DMS153 (cell line): Measurements from ENCODE around the gene ZSWIM3.

Experiments
- DNase-seq: peaks from one replicate; lab custom pipeline; 2025; lab: John Stamatoyannopoulos, UW

Gene ZSWIM3

DNA sequence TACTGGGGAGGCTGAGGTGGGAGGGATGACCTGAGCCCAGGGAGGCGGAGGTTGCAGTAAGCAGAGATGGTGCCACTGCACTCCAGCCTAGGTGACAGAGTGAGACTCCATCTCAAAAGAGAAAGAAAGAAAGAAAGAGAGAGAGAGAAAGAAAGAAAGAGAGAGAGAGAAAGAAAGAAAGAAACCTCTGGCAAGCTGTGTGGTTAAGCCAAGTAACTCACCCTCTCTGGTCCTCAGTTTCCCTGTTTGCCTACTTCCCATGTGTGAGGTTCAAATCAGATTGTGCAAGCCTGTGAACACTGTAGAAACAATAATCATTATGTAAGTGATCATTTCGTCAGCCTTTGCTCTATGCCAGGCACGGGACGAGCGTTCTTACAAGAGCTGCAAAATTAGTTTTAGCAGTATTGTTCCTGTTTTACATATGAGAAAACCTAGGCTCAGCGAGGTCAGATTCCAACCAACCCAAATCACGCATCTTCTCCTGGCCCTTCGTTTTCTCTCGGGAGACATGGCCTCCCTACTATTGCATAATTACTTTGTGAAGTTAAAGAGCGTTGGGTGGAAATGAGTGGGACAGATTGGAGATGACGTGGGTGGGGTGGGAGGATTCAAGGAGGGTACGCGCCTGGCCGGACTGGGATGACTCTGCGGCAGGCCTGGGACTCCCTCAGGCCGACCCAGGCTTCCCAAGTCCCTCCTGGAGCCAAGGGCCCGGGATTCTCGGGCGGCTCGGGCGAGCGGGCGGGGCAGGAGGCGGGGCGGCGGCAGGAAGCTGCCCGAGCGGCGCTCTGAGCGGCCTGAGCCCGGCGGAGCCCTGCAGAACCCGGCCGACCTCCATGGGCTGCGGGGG lies 24.2 kb upstream of the ZSWIM3 start, which contains the start of gene SNX21:
SNX21 (plus strand) TSS at position 770 of the 853 bp plus-strand sequence. CDS start 121 bp downstream, outside the sequence.
- peak; percentile 23 for DNase-seq

DNA sequence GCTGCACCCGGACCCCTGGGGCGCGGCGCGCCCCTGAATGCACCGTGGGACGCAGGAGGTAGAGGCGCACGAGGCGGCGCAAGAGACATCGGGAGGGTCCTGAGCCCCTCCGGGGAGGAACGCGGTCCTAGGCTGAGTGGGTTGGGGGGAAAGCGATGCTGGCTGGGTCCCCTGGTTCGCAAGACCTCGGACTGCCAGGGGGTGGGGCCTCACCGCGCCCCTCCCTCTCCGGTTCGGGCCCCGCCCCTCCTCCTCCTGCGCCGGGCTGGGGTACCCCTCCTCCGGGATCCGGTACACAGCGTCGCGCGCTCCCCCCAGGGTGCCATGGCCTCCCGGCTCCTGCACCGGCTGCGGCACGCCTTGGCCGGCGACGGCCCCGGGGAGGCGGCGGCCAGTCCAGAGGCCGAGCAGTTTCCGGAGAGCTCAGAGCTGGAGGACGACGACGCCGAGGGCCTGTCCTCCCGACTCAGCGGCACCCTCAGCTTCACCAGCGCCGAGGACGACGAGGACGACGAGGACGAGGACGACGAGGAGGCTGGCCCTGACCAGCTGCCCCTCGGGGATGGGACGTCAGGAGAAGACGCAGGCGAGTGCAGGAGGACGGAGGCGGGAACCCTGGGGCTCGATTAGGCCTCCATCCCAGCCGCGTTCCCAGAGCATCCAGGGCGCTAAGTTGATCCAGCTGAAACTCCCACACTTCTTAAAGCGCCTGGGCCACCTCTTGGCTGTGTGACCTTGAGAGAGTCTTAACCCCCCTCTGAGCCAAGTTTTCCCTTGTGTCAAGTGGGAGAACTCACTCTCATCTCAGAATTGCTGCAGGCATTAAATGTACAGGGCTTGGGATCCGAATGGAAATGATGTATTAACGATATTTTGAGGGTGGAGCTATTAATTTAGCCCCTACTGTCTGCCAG lies 23.3 kb upstream of the ZSWIM3 start:
- no peak for DNase-seq

DNA sequence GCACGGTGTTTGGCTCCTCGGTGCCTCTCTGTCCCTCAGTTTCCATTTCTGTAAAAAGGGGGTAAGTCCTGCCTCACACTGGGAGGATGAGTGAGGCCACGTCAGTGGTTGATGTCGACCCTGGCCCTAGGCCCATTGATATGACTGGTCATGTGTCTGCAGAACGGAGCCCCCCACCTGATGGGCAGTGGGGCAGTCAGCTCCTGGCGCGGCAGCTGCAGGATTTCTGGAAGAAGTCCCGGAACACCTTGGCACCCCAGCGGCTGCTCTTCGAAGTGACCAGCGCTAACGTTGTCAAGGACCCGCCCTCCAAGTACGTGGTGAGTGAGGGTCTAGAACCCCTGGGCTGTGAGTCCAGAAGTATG lies 22.6 kb upstream of the ZSWIM3 start:
- no peak for DNase-seq

DNA sequence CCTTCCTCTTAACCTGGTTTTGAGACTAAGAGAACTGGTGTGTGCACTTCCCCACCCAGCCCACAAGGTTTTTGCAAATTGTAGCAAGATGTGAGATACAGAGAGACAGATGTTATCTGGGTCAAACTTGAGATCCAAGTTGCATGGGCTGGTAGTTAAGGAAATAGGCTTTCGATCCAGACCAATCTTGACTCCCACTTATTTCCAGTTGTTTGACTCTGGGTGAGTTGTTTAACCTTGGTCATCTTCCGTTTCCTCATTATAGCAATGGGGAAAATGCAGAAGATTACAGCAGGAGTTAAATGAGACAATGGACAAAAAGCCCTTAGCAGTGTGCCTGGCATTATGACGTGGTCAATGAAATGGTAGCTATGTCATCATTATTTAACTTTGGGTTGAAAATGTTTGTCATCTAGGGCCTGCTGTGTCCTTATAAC lies 22.1 kb upstream of the ZSWIM3 start:
- DNase-seq, result no peak

DNA sequence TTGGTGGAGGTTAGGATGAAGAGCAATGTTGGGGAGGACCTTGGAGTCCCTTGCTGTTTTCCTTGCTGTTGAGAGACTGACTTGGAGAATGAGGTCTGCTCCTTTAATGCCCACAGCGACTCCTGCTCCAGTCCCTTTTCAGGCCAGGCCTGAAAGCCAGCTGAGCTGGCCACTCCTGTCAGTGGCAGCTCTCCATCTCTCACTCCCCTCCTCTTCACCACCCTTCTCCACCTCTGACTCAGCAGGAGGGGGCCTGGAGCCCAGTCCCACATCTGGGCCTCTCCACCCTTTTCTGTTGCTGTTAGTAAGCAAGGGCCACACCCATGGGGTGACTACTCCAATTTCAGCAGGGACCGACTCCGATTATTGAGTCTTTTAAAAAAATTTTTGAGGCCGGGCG lies 21.6 kb upstream of the ZSWIM3 start:
- DNase-seq, result no peak

DNA sequence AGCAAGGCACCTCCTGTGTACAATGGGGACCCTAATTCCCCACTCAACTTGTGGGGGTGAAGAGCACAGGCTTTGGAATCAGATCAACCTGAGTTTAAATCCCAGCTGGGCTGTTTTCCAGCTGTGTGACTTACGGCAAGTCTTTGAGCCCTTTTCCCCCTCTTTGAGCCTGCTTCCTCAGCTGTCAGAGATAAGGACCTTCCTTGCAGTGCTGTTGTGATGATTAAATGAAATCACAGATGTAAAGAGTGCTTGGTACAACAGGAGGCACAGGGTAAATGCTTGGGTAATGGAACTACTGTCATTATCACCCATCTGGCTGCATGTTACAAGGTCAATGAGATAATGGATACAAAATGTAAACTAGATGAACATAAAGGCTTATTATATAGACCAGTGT lies 20.6 kb upstream of the ZSWIM3 start:
- DNase-seq, result no peak

DNA sequence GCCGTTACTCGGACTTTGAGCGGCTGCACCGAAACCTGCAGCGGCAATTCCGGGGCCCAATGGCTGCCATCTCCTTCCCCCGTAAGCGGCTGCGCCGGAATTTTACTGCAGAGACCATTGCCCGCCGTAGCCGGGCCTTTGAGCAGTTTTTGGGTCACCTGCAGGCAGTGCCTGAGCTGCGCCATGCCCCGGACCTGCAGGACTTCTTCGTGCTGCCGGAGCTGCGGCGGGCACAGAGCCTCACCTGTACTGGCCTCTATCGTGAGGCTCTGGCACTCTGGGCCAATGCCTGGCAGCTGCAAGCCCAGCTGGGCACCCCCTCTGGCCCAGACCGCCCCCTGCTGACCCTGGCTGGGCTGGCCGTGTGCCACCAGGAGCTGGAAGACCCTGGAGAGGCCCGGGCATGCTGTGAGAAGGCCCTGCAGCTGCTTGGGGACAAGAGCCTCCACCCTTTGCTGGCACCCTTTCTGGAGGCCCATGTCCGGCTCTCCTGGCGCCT lies 16.7 kb upstream of the ZSWIM3 start:
- DNase-seq, result no peak

DNA sequence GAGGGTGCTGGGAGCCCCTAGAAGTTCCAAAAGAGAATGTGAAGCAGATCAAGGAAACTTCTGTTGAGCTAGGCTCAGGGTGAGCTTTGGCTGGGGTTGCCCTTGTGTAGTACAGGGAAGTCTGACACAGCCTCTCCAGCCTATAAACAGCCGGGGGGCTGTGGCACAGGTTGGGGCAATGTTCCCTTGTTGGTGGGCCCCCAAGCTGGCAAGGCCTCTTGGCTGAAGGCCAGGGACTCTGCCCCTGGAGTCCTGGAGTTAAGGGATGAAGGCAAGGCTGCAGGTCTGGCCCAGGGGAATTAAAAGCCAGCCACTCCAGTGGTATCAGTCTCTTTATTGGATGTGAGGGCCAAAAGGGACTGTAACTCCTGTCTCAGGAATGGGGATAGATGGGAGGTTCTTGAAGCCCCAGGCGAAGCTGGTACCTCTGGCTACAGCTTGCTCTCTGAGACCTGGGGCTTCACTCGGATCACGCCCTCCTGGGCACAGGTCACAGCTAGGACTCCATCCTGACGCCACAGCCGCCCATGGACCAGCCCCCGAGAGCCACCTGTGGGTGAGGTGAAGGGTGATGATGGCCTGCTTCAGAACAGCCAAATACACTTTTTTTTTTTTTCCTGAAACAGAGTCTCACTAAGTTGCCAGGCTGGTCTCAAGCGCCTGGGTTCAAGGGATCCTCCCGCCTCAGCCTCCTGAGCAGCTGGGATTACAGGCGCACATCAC lies 15.8 kb upstream of the ZSWIM3 start:
- DNase-seq, result no peak

DNA sequence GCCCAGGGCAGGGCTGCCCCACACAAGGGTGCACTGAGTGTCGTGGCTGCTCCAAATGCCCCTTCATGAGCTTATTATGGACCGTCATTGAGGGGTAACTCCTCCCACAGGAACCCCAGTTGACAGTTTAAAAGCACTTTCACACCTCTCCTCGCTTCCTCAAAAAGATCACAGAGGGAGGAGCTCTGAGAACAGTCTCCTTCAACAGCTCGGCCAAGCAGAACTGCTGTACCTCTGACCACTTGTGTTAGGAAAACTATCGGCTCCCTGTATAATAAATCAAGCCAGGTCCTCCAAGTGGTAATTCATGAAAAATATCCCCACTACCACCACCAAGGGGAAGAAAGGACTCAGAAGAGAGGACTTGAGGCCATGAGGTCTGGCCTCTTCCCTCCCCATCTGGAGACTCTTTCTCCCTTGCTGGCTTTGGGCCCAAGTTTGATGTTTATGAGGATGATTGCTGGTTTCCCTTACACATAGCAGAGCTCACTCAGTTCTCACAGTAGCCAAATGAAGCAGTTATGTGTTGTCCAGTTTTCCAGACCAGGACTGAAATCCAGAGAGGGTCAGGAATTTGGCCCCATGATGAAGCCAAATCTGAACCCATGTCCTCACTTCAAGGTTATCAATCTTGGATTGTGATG lies 15.1 kb upstream of the ZSWIM3 start:
- DNase-seq, result no peak

DNA sequence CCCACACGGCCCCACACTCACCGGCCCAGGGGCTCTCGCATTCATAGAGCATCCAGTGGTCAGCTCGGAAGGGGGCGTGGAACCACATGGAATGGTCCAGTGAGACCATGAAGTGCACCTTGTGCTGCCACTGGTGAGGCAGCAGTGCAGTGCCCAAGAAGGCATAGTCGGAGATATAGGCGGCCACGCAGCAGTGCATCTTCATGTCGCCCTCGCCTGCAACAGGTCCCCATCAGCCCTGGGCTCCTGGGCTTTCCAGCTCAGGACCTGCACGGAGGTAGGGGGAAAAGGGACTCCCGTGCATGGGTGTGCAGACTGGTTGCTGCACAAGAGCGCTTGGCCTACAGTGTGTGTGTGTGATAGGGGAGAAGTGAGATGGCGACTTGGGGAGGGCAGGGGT lies 13.9 kb upstream of the ZSWIM3 start:
- DNase-seq, result no peak

DNA sequence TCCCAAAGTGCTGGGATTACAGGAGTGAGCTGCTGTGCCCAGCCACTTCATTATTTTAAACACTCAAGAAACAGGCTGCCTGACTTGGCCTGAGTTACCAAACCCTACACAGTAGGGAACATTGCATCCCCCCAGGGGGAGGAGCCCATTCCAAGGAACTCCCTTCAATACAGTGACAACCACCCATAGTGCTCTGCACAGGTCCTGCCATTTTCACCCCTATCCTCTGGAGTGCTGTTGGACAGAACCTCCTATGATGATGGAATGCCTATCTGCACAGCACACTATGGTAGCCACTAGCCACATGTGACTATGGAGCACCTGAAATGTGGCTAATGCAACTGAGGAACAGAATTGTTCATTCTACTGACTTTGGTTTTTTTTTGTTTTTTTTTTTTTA lies 12.0 kb upstream of the ZSWIM3 start:
- no peak for DNase-seq

DNA sequence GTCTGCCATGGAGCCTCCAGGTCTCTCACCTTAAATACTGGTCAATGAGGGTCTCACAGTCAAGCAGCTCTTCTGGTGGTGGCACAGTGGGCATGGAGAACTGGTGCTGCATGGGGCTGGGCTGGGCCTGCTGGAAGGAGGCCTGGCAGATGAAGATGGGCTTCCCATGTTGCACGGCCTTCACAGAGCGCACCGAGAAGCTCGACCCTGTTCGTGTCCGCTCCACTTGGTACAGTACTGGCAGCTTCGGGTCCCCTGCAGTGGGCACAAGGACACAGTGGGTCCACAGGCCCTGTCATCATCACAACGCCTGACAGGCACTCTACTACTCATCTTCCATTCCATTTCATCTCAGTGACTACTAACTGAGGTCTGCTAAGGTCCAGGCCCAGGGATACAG lies 9.0 kb upstream of the ZSWIM3 start:
- DNase-seq, result no peak

DNA sequence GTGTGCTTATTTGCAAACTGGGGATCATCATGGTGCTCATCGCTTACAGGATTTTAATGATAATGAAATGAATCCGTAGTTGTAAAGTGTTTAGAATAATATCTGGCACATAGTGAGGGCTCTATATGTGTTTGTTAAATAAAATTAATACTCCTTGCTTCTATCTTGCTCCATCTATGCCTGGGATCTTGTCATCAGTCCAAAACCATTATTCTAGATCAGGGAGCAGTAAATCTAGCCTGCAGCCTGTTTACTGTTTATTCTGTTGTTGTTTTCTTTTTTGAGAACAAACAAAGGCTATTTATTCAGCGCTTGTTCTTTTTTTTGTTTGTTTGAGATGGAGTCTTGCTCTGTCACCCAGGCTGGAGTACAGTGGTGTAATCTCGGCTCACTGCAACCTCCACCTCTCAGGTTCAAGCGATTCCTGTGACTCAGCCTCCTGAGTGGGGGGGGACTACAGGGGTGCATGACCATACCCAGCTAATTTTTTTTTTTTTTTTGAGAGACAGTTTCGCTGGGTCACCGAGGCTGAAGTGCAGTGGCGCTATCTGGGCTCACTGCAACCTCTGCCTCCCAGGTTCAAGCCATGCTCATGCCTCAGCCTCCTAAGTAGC lies 8.3 kb upstream of the ZSWIM3 start:
- DNase-seq, result no peak

DNA sequence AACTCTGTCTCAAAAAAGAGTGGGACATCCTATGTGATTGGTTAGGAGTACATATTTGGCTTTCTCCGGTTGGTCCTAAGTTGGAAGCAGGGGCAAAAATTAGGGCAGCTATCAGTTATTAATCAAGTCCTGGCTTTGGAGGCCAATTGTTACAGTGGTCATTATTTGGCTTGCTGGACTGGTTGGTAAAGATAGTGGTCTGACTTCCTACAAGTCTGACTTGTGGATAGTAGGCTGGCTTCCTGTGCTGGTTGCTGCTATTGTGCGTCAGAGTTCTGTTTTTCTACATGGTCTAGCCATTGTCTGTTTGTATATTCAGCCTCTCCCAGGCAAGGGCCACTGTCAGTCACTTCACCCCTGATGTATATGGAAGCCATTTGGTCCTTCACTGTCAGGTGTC lies 7.2 kb upstream of the ZSWIM3 start:
- no peak for DNase-seq

DNA sequence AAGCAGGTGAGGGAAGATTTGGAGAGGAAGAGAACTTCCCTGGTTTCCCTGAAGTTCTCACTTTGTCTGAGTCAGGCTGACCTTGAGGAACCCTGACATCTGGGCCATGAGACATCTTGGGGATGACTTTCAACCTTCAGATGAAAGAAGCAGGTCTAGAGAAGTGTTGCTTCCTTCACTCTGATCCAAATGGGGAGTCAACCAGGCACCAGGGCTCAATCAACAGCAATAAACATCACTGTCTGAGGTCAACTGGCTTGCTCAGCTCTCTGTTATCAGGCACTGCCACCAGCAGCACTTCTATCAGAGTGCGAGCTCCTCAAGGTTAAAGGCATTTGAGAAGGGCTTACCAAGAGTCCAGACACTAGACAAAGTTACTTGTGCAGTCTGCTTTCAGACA lies 6.5 kb upstream of the ZSWIM3 start:
- DNase-seq, result no peak

DNA sequence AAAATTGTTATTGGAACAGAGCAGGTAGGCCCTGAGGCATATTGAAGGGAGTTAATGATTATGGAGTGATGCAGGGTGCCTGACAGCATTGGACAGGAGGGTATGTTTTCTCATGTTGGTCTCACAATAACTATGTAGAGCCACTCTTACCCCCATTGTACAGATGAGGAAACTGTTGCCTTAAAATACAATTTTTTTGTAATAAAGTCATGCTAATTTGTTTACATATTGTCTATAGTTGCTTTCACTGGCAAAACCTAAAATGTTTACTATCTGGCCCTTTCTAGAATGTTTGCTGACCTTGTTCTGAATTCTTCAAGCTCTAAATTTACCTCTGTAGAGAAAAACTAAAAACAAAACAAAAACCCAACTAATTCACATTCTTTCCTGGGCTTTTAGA lies 5.9 kb upstream of the ZSWIM3 start:
- no peak for DNase-seq

DNA sequence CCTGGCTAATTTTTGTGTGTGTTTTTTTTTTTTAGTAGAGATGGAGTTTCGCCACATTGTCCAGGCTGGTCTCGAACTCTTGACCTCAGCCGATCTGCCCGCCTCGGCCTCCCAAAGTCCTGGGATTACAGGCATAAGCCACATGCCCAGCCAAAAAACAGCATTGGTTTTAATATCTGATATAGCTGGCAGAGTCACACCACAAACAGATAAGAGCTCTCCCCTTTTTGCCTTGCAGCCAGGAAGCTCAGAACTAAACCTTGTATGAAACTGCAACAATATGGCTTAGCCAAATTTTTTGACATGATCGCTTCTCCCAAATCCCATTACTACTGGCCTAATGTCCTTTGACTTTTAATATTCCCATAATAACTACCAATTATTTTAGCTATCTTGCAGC lies 5.1 kb upstream of the ZSWIM3 start:
- no peak for DNase-seq

DNA sequence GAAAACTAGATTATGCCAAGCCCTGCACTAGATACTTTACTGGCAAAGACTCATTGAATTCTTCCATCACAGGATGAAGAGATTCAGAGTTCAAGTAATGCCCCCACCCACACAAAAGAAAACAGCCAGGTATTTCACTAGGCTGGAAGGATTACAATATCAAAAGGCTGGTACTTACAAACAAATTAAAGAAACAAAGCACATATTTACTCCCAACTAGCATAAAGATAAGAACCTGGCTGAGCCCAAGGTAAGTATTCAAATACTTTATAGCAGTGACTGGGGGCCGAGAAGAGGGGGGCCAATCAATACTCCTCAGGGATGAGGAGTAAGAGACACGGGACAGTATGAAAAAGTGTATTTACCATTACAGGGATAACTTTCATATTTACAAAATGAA lies 3.9 kb upstream of the ZSWIM3 start:
- no peak for DNase-seq

DNA sequence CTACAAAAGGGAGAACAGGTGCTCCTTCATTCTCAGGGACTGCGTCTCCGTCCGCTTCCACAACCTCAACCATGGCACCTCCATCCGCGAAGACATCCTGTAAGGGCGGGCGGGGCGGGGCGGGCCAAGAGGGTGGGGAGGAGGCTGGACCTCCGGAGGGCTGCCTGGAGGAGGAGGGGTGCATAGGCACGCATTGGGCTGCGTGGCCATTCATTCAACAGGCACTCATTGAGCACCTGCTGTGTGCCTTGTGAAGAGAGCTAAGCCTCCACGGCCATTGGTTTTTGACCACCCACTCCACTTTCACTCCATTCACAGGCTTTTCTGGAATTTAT lies 435 bp downstream of the ZSWIM3 start:
- no peak for DNase-seq

DNA sequence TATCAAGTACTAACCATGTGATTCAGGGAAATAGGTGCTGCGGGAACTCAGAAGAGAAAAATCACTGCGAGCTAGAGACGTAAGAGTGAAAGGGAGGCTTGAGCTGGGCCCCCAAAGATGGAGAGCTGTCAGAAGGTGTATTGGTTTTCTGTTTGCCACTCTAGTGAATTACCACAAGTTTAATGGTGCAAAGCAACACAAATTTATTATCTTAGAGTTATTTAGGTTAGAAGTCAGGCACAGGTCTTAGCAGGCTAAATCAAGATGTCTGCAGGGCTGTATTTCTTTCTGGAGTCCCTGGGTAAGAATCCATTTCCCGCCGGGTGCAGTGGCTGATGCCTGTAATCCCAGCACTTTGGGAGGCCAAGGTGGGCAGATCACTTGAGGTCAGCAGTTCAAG lies 2.5 kb downstream of the ZSWIM3 start:
- DNase-seq, result no peak

DNA sequence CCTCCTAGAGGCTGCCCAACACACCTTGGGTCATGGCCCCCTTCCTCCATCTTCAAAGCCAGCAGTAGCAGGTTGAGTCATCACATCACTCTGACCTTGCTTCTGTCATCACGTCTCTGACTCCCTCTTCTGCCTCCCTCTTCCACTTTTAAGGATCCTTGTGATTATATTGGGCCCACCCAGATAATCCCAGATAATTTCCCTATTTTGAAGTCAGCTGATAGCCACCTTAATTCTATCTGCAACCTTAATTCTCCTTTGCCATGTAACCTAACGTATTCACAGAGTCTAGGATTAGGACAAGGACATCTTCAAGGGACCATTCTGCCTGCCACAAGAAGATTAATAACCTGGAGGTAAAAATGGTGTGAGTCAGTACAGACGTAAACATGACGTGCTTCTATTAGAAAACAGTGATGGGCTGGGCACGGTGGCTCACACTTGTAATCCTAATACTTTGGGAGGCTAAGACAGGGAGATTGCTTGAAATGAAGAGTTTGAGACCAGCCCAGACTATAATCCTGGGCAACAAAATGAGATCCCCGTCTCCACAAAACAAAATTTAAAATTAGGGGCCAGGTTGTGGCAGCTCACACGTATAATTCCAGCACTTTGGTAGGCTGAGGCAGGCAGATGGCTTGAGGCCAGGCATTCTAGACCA lies 3.3 kb downstream of the ZSWIM3 start:
- DNase-seq, result no peak
